CD14-positive monocyte (primary cell): Measurements from ENCODE around the gene SQSTM1. TPM values are rescaled to one million over a fixed set of nuclear protein-coding genes. Genes with fewer than 3 reads are reported as not detected.

Experiments used
- DNase-seq, 3 donors: peaks; one replicate each; pipeline ENCODE4 v3.0.0-alpha.2; 2011 to 2022
- H2AFZ ChIP-seq: 2 replicates; pipeline ENCODE4 v1.6.0; 2012; ENCODE audit warnings: mild to moderate bottlenecking, low read depth, low read length, inconsistent platforms; ENCODE audit not compliant: insufficient read depth, poor library complexity, severe bottlenecking
- H3K27ac ChIP-seq, 2 donors: 1 replicate in 1 of 2; 2 replicates in 1 of 2; pipeline ENCODE4 v1.5.1; 2012 to 2013; ENCODE audit warnings: low read length in 2 of 2, control low read depth in 1 of 2, inconsistent platforms in 1 of 2, low read depth in 1 of 2, mild to moderate bottlenecking in 1 of 2
- H3K27me3 ChIP-seq, 2 donors: one replicate each; pipeline versions ENCODE4 v1.6.0 to v1.6.1; 2011 to 2013; ENCODE audit warnings: low read length in 2 of 2; ENCODE audit not compliant: control insufficient read depth in 2 of 2, insufficient read depth in 2 of 2
- H3K36me3 ChIP-seq, 2 donors: replicated peaks in 1 of 2; 1 replicate in 1 of 2; 2 replicates in 1 of 2; pipeline versions ENCODE4 v1.5.1 to v1.6.1; 2012 to 2013; ENCODE audit warnings: low read length in 2 of 2, control low read depth in 1 of 2, inconsistent platforms in 1 of 2, mild to moderate bottlenecking in 1 of 2; ENCODE audit not compliant: insufficient read depth in 2 of 2, control insufficient read depth in 1 of 2
- H3K4me1 ChIP-seq, 2 donors: 1 replicate in 1 of 2; 2 replicates in 1 of 2; pipeline versions ENCODE4 v1.5.1 to v1.6.1; 2012 to 2013; ENCODE audit warnings: low read length in 2 of 2, control low read depth in 1 of 2, inconsistent platforms in 1 of 2, mild to moderate bottlenecking in 1 of 2, moderate library complexity in 1 of 2; ENCODE audit not compliant: insufficient read depth in 2 of 2, control insufficient read depth in 1 of 2
- H3K4me2 ChIP-seq: replicated peaks from 2 replicates; pipeline ENCODE3; 2012; ENCODE audit warnings: low read length, moderate library complexity, mild to moderate bottlenecking; ENCODE audit not compliant: poor library complexity, severe bottlenecking; ENCODE audit errors: extremely low read depth
- H3K4me3 ChIP-seq, 3 experiments: fragments of 200-600 bp in 1 of 3; sonication (generic) in 1 of 3; replicated peaks in 1 of 3; 1 replicate in 2 of 3; 2 replicates in 1 of 3; pipeline ENCODE4 v1.5.1; 2011 to 2013; ENCODE audit warnings: low read length in 3 of 3, mild to moderate bottlenecking in 3 of 3, control low read depth in 2 of 3, low read depth in 2 of 3, inconsistent platforms in 1 of 3, moderate library complexity in 1 of 3
- H3K79me2 ChIP-seq: 2 replicates; pipeline ENCODE4 v1.6.0; 2012; ENCODE audit warnings: mild to moderate bottlenecking, control low read depth, inconsistent platforms, low read length, moderate library complexity; ENCODE audit not compliant: insufficient read depth
- H3K9ac ChIP-seq: 2 replicates; pipeline ENCODE4 v1.6.0; 2017; ENCODE audit warnings: low read length, mild to moderate bottlenecking; ENCODE audit not compliant: insufficient read depth, poor library complexity, severe bottlenecking
- H3K9me3 ChIP-seq, 2 donors: replicated peaks in 1 of 2; 1 replicate in 1 of 2; 2 replicates in 1 of 2; pipeline versions ENCODE4 v1.5.1 to v1.6.1; 2012 to 2013; ENCODE audit warnings: low read length in 2 of 2, control low read depth in 1 of 2; ENCODE audit not compliant: control insufficient read depth in 1 of 2, insufficient read depth in 1 of 2
- H4K20me1 ChIP-seq: 2 replicates; pipeline ENCODE4 v1.6.0; 2012; ENCODE audit warnings: mild to moderate bottlenecking, low read length, control low read depth, moderate library complexity; ENCODE audit not compliant: insufficient read depth
- H3K27ac Mint-ChIP-seq, 7 donors: one replicate each; pipeline ENCODE4 v1.8.0; 2020; ENCODE audit warnings: mild to moderate bottlenecking in 7 of 7, mixed read lengths in 7 of 7, moderate library complexity in 6 of 7, inconsistent platforms in 2 of 7
- H3K27me3 Mint-ChIP-seq, 3 donors: one replicate each; pipeline ENCODE4 v1.8.0; 2021 to 2022; ENCODE audit warnings: low read depth in 3 of 3, mild to moderate bottlenecking in 3 of 3, mixed read lengths in 3 of 3, moderate library complexity in 3 of 3, inconsistent platforms in 1 of 3
- H3K36me3 Mint-ChIP-seq, 2 donors: one replicate each; pipeline ENCODE4 v1.8.0; 2020; ENCODE audit warnings: mixed read lengths in 2 of 2, inconsistent platforms in 1 of 2, mild to moderate bottlenecking in 1 of 2
- H3K4me1 Mint-ChIP-seq: one replicate; pipeline ENCODE4 v1.8.0; 2020; ENCODE audit warnings: mild to moderate bottlenecking, mixed read lengths
- H3K4me3 Mint-ChIP-seq, 2 donors: one replicate each; pipeline ENCODE4 v1.8.0; 2020; ENCODE audit warnings: mild to moderate bottlenecking in 2 of 2, mixed read lengths in 2 of 2, moderate library complexity in 1 of 2
- H3K9me3 Mint-ChIP-seq, 7 donors: one replicate each; pipeline ENCODE4 v1.8.0; 2020 to 2022; ENCODE audit warnings: mixed read lengths in 7 of 7, mild to moderate bottlenecking in 6 of 7, moderate library complexity in 6 of 7, inconsistent platforms in 2 of 7
- CTCF ChIP-seq: fragments of 200-600 bp; IDR thresholded peaks from one replicate; pipeline ENCODE4 v1.8.0; 2022; ENCODE audit warnings: antibody characterized with exemption, mild to moderate bottlenecking
- WGBS: methylation state at CpG from one replicate; pipeline ENCODE4 v1.1.5; 2013; ENCODE audit warnings: missing lambda C conversion rate; ENCODE audit not compliant: insufficient coverage; 5-methylcytosine and 5-hydroxymethylcytosine counted together
- intact Hi-C, 2 donors: fragments of 100-400 bp; cut with micrococcal nuclease; formaldehyde crosslinking; loops; one replicate each; pipeline versions ENCODE4 v1.15.0 to v1.15.1; 2023
- polyA plus RNA-seq, 3 donors: library from polyadenylated mRNA; depleted of rRNA in 1 of 3; unstranded in 2 of 3; stranded (reverse) in 1 of 3; fragments of 300-500 nt in 2 of 3; fragments of >200 nt in 1 of 3; fragmentation: Illumina TruSeq in 2 of 3; gene quantifications; 1 replicate in 2 of 3; 2 replicates in 1 of 3; pipeline ENCODE4 v1.2.3, GENCODE V29; 2012 to 2021

Gene SQSTM1
- polyA plus RNA-seq, 3 donors = 182 to 312 (median 275) TPM

- peaks cover 69% of the 10 kb centered on the region for H3K4me1 Mint-ChIP-seq
- Histone ChIP-seq H3K79me2 (peaks cover 47% of the 10 kb centered on the region), H3K4me3 (peak overlapping the region in 1 of 3 experiments; percentile 21), H3K4me2 (peak overlapping the region; percentile 37), H3K9ac (no peak overlapping the region), H3K36me3 (peaks cover 0 to 6% of the 10 kb centered on the region in 2 donors), H2AFZ (no peak overlapping the region), H3K27me3 (no peaks in the 10 kb centered on the region), H3K4me1 (peaks cover 64 to 66% of the 10 kb centered on the region in 2 donors), H3K9me3 (no peaks in the 10 kb centered on the region), H3K27ac (peak overlapping the region in 1 of 2 donors; percentile 59), H4K20me1 (peaks cover 77% of the 10 kb centered on the region)
- peak overlapping the region in 6 of 7 donors; percentile 13 to 48 (median 38) for H3K27ac Mint-ChIP-seq
- intact Hi-C loops = no loop called here
- DNase-seq = peak; percentile 56 to 65 (median 57)
- H3K4me3 Mint-ChIP-seq = peak overlapping the region; percentile 10 to 36
- no peak for TF ChIP-seq CTCF
- peaks cover 14 to 38% of the 10 kb centered on the region in 2 donors for H3K36me3 Mint-ChIP-seq
- 17% methylated on average over 5 of the region's 7 CpGs for WGBS
- peaks cover 0 to 2% (median 0%) of the 10 kb centered on the region in 7 donors for H3K9me3 Mint-ChIP-seq
- H3K27me3 Mint-ChIP-seq = peaks cover 0 to 2% (median 0%) of the 10 kb centered on the region in 3 donors
These were observed 40.3 kb upstream of the SQSTM1 start for GRCh38 chr5:179780362-179780761.

GRCh38 chr5:179781846-179782245, 38.9 kb upstream of the SQSTM1 start:
- WGBS = 100% methylated on average over 4 of the region's 4 CpGs
- H3K4me1 Mint-ChIP-seq = peaks cover 65% of the 10 kb centered on the region

More at GRCh38 chr5:179781846-179782245, 38.9 kb upstream of the SQSTM1 start:
- Histone ChIP-seq H3K9ac (no peak overlapping the region), H3K4me2 (no peak overlapping the region), H3K79me2 (peaks cover 39% of the 10 kb centered on the region), H3K9me3 (no peaks in the 10 kb centered on the region), H3K27me3 (no peaks in the 10 kb centered on the region), H3K27ac (no peak overlapping the region), H3K36me3 (peaks cover 0 to 6% of the 10 kb centered on the region in 2 donors), H4K20me1 (peaks cover 62% of the 10 kb centered on the region), H2AFZ (no peak overlapping the region), H3K4me3 (no peak overlapping the region), H3K4me1 (peaks cover 58 to 61% of the 10 kb centered on the region in 2 donors)
- Mint-ChIP-seq H3K4me3 (no peak overlapping the region), H3K9me3 (peaks cover 0 to 2% (median 0%) of the 10 kb centered on the region in 7 donors), H3K27ac (no peak overlapping the region), H3K36me3 (peaks cover 11 to 36% of the 10 kb centered on the region in 2 donors), H3K27me3 (peaks cover 0 to 3% (median 3%) of the 10 kb centered on the region in 3 donors)
- no peak for DNase-seq
- TF ChIP-seq CTCF = no peak
- intact Hi-C loops = no loop called here
